ENCODE measurements around the gene SLC17A7.

GRCh38 chr19:49461656-49462055, 20.3 kb upstream of the SLC17A7 start:
- TF ChIP-seq CTCF (IDR thresholded peaks at IDR 0.05) (no peak), POLR2A (IDR thresholded peaks at IDR 0.05) (no peak)

All from lower leg skin (tissue), 3 donors.